ENCODE results near the gene HTRA1.

Gene HTRA1

GRCh38 chr10:122454071-122454470 is 7.3 kb upstream of the HTRA1 start:
- Histone ChIP-seq H3K9me3 (ENCODE audit: insufficient read depth, low read depth, low read length) (no peaks in the 10 kb centered on the region), H3K4me2 (ENCODE audit: low read length) (no peak overlapping the region), H4K91ac (ENCODE audit: low read depth, low read length) (no peak overlapping the region), H3K36me3 (ENCODE audit: control insufficient read depth in 1 of 2, insufficient read depth in 2 of 2, low read length in 2 of 2) (no peaks in the 10 kb centered on the region), H3K27ac (ENCODE audit: low read depth, low read length) (no peak overlapping the region), H3K18ac (ENCODE audit: low read length) (no peak overlapping the region), H2AFZ (ENCODE audit: insufficient read depth, low read length, poor library complexity) (no peak overlapping the region), H3K4ac (ENCODE audit: low read depth, low read length) (no peak overlapping the region), H2BK12ac (ENCODE audit: low read length) (no peak overlapping the region), H4K8ac (ENCODE audit: low read depth, low read length) (no peak overlapping the region), H2AK5ac (ENCODE audit: low read length) (no peak overlapping the region), H3K27me3 (ENCODE audit: insufficient read depth, low read length) (peaks cover under 1% of the 10 kb centered on the region), H3K4me3 (ENCODE audit: low read depth, low read length) (no peak overlapping the region), H3K79me2 (ENCODE audit: control insufficient read depth, insufficient read depth, low read length, poor library complexity) (no peaks in the 10 kb centered on the region), H3K14ac (ENCODE audit: low read length) (no peak overlapping the region), H3K4me1 (ENCODE audit: control insufficient read depth in 1 of 2, insufficient read depth in 2 of 2, low read length in 2 of 2) (no peaks in the 10 kb centered on the region), H3K9ac (ENCODE audit: low read length) (no peak overlapping the region), H3K23ac (ENCODE audit: low read length) (no peak overlapping the region), H2BK5ac (ENCODE audit: low read depth, low read length, poor library complexity) (no peak overlapping the region), H4K12ac (ENCODE audit: low read depth, low read length) (no peak overlapping the region), H3K79me1 (ENCODE audit: low read length) (peaks cover 2% of the 10 kb centered on the region), H2BK120ac (ENCODE audit: insufficient read depth, low read length, poor library complexity) (no peak overlapping the region)
- DNase-seq: peak in 1 of 2 donors; percentile 59
- 100% methylated on average over 2 of the region's 3 CpGs for WGBS (ENCODE audit: extremely low coverage, insufficient coverage, insufficient read length)

DNA sequence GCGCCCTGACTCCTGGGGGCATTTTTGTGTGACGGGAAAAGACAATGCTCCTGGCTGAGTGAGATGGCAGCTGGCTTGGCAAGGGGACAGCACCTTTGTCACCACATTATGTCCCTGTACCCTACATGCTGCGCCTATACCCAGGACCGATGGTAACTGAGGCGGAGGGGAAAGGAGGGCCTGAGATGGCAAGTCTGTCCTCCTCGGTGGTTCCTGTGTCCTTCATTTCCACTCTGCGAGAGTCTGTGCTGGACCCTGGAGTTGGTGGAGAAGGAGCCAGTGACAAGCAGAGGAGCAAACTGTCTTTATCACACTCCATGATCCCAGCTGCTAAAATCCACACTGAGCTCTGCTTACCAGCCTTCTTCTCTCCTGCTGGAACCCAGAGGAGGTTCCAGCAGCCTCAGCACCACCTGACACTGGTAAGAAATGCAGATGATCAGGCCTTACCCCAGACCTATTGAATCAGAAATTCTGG is 6.7 kb upstream of the HTRA1 start, which contains the start of gene ARMS2:
Gene ARMS2, plus strand, starts transcription at position 51 of the 478 bp plus-strand sequence. Its CDS starts 75 bp downstream, at position 126.
- Histone ChIP-seq H3K4me1 (ENCODE audit: control insufficient read depth in 1 of 2, insufficient read depth in 2 of 2, low read length in 2 of 2) (no peaks in the 10 kb centered on the region), H3K23ac (ENCODE audit: low read length) (no peak within 1 kb of the TSS), H3K9ac (ENCODE audit: low read length) (no peak within 1 kb of the TSS), H3K4ac (ENCODE audit: low read depth, low read length) (no peak within 1 kb of the TSS), H2AK5ac (ENCODE audit: low read length) (no peak within 1 kb of the TSS), H2AFZ (ENCODE audit: insufficient read depth, low read length, poor library complexity) (no peak within 1 kb of the TSS), H4K12ac (ENCODE audit: low read depth, low read length) (no peak within 1 kb of the TSS), H3K79me1 (ENCODE audit: low read length) (peaks cover 2% of the 10 kb centered on the region), H3K9me3 (ENCODE audit: insufficient read depth, low read depth, low read length) (no peaks in the 10 kb centered on the region), H3K4me2 (ENCODE audit: low read length) (no peak within 1 kb of the TSS), H4K8ac (ENCODE audit: low read depth, low read length) (no peak within 1 kb of the TSS), H4K91ac (ENCODE audit: low read depth, low read length) (no peak within 1 kb of the TSS), H3K14ac (ENCODE audit: low read length) (peak within 1 kb of the TSS; percentile 2), H3K27me3 (ENCODE audit: insufficient read depth, low read length) (peaks cover 1% of the 10 kb centered on the region), H2BK120ac (ENCODE audit: insufficient read depth, low read length, poor library complexity) (peak within 1 kb of the TSS; percentile 21), H3K27ac (ENCODE audit: low read depth, low read length) (no peak within 1 kb of the TSS), H2BK5ac (ENCODE audit: low read depth, low read length, poor library complexity) (no peak within 1 kb of the TSS), H3K36me3 (ENCODE audit: control insufficient read depth in 1 of 2, insufficient read depth in 2 of 2, low read length in 2 of 2) (no peaks in the 10 kb centered on the region), H2BK12ac (ENCODE audit: low read length) (peak within 1 kb of the TSS; percentile 32), H3K79me2 (ENCODE audit: control insufficient read depth, insufficient read depth, low read length, poor library complexity) (no peaks in the 10 kb centered on the region), H3K4me3 (ENCODE audit: low read depth, low read length) (no peak within 1 kb of the TSS), H3K18ac (ENCODE audit: low read length) (no peak within 1 kb of the TSS)
- WGBS (ENCODE audit: extremely low coverage, insufficient coverage, insufficient read length): no CpG with 5 or more reads among the region's 7 CpGs
- no peak for DNase-seq

- H2BK12ac ChIP-seq (ENCODE audit: low read length): no peak overlapping the region
- H2BK5ac ChIP-seq (ENCODE audit: low read depth, low read length, poor library complexity): no peak overlapping the region
- H3K79me1 ChIP-seq (ENCODE audit: low read length): no peaks in the 10 kb centered on the region
- H4K12ac ChIP-seq (ENCODE audit: low read depth, low read length): no peak overlapping the region
- no peak overlapping the region for H3K23ac ChIP-seq (ENCODE audit: low read length)
- no peak overlapping the region for H3K27ac ChIP-seq (ENCODE audit: low read depth, low read length)
- peaks cover 5% of the 10 kb centered on the region for H3K27me3 ChIP-seq (ENCODE audit: insufficient read depth, low read length)
- H3K4me1 ChIP-seq (ENCODE audit: control insufficient read depth in 1 of 2, insufficient read depth in 2 of 2, low read length in 2 of 2): no peaks in the 10 kb centered on the region
- no peak overlapping the region for H3K4me3 ChIP-seq (ENCODE audit: low read depth, low read length)
- no peak overlapping the region for H2AK5ac ChIP-seq (ENCODE audit: low read length)
- H2AFZ ChIP-seq (ENCODE audit: insufficient read depth, low read length, poor library complexity): no peak overlapping the region
- no peak overlapping the region for H4K91ac ChIP-seq (ENCODE audit: low read depth, low read length)
- H3K79me2 ChIP-seq (ENCODE audit: control insufficient read depth, insufficient read depth, low read length, poor library complexity): no peaks in the 10 kb centered on the region
- H3K9me3 ChIP-seq (ENCODE audit: insufficient read depth, low read depth, low read length): no peaks in the 10 kb centered on the region
- H3K36me3 ChIP-seq (ENCODE audit: control insufficient read depth in 1 of 2, insufficient read depth in 2 of 2, low read length in 2 of 2): no peaks in the 10 kb centered on the region
- DNase-seq: peak in 1 of 2 donors; percentile 73
- WGBS (ENCODE audit: extremely low coverage, insufficient coverage, insufficient read length): no CpG with 5 or more reads among the region's 11 CpGs
- no peak overlapping the region for H3K4ac ChIP-seq (ENCODE audit: low read depth, low read length)
- no peak overlapping the region for H3K4me2 ChIP-seq (ENCODE audit: low read length)
- H3K9ac ChIP-seq (ENCODE audit: low read length): no peak overlapping the region
- no peak overlapping the region for H4K8ac ChIP-seq (ENCODE audit: low read depth, low read length)
- no peak overlapping the region for H3K14ac ChIP-seq (ENCODE audit: low read length)
- H2BK120ac ChIP-seq (ENCODE audit: insufficient read depth, low read length, poor library complexity): no peak overlapping the region
- H3K18ac ChIP-seq (ENCODE audit: low read length): no peak overlapping the region
Observed at GRCh38 chr10:122455376-122456079, 5.8 kb upstream of the HTRA1 start.

GRCh38 chr10:122457934-122458333 is 3.4 kb upstream of the HTRA1 start:
- Histone ChIP-seq H3K4me3 (ENCODE audit: low read depth, low read length) (no peak overlapping the region), H3K14ac (ENCODE audit: low read length) (no peak overlapping the region)
- WGBS (ENCODE audit: extremely low coverage, insufficient coverage, insufficient read length): no CpG with 5 or more reads among the region's 5 CpGs

More at GRCh38 chr10:122457934-122458333, 3.4 kb upstream of the HTRA1 start:
- Histone ChIP-seq H2AFZ (ENCODE audit: insufficient read depth, low read length, poor library complexity) (no peak overlapping the region), H4K8ac (ENCODE audit: low read depth, low read length) (no peak overlapping the region), H2BK12ac (ENCODE audit: low read length) (no peak overlapping the region), H3K23ac (ENCODE audit: low read length) (no peak overlapping the region), H3K9ac (ENCODE audit: low read length) (no peak overlapping the region), H2AK5ac (ENCODE audit: low read length) (no peak overlapping the region), H3K18ac (ENCODE audit: low read length) (no peak overlapping the region), H3K79me1 (ENCODE audit: low read length) (peaks cover 10% of the 10 kb centered on the region), H3K4me1 (ENCODE audit: control insufficient read depth in 1 of 2, insufficient read depth in 2 of 2, low read length in 2 of 2) (peaks cover 8 to 13% of the 10 kb centered on the region in 2 experiments), H2BK5ac (ENCODE audit: low read depth, low read length, poor library complexity) (no peak overlapping the region), H3K27ac (ENCODE audit: low read depth, low read length) (no peak overlapping the region), H3K9me3 (ENCODE audit: insufficient read depth, low read depth, low read length) (peaks cover 4% of the 10 kb centered on the region), H3K36me3 (ENCODE audit: control insufficient read depth in 1 of 2, insufficient read depth in 2 of 2, low read length in 2 of 2) (no peaks in the 10 kb centered on the region), H4K12ac (ENCODE audit: low read depth, low read length) (no peak overlapping the region), H3K79me2 (ENCODE audit: control insufficient read depth, insufficient read depth, low read length, poor library complexity) (peaks cover 4% of the 10 kb centered on the region), H3K4ac (ENCODE audit: low read depth, low read length) (no peak overlapping the region), H3K27me3 (ENCODE audit: insufficient read depth, low read length) (peaks cover 27% of the 10 kb centered on the region), H2BK120ac (ENCODE audit: insufficient read depth, low read length, poor library complexity) (no peak overlapping the region), H3K4me2 (ENCODE audit: low read length) (no peak overlapping the region), H4K91ac (ENCODE audit: low read depth, low read length) (no peak overlapping the region)
- DNase-seq: no peak

All from trophoblast cell (in vitro differentiated cells and primary cell).